Measurements from ENCODE around the gene SLIT2. TPM values are rescaled to one million over a fixed set of nuclear protein-coding genes. Genes with fewer than 3 reads are reported as not detected.

SLIT2 gene
- polyA plus RNA-seq, 1 donor from 2014 or later = 26.4 TPM

- TF ChIP-seq, protein P1, sequence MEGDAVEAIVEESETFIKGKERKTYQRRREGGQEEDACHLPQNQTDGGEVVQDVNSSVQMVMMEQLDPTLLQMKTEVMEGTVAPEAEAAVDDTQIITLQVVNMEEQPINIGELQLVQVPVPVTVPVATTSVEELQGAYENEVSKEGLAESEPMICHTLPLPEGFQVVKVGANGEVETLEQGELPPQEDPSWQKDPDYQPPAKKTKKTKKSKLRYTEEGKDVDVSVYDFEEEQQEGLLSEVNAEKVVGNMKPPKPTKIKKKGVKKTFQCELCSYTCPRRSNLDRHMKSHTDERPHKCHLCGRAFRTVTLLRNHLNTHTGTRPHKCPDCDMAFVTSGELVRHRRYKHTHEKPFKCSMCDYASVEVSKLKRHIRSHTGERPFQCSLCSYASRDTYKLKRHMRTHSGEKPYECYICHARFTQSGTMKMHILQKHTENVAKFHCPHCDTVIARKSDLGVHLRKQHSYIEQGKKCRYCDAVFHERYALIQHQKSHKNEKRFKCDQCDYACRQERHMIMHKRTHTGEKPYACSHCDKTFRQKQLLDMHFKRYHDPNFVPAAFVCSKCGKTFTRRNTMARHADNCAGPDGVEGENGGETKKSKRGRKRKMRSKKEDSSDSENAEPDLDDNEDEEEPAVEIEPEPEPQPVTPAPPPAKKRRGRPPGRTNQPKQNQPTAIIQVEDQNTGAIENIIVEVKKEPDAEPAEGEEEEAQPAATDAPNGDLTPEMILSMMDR (IDR thresholded peaks at IDR 0.05; ENCODE audit: poor library complexity, severe bottlenecking) = no peak
- TF ChIP-seq EZH2 (IDR thresholded peaks at IDR 0.05; ENCODE audit: borderline replicate concordance, insufficient read depth, low read length, poor library complexity, severe bottlenecking) = no peak
- no peak for TF ChIP-seq TAF1 (IDR thresholded peaks at IDR 0.05; ENCODE audit: low read depth)
- TF ChIP-seq POLR2AphosphoS5 (IDR thresholded peaks at IDR 0.05) = no peak
- TF ChIP-seq RAD21 (conservative IDR thresholded peaks at IDR 0.05) = no peak
- TF ChIP-seq EP300 (conservative IDR thresholded peaks at IDR 0.05; ENCODE audit: poor library complexity, severe bottlenecking) = no peak
- no peak for TF ChIP-seq MXI1 (conservative IDR thresholded peaks at IDR 0.05; ENCODE audit: poor library complexity, severe bottlenecking)
- TF ChIP-seq, protein P2, sequence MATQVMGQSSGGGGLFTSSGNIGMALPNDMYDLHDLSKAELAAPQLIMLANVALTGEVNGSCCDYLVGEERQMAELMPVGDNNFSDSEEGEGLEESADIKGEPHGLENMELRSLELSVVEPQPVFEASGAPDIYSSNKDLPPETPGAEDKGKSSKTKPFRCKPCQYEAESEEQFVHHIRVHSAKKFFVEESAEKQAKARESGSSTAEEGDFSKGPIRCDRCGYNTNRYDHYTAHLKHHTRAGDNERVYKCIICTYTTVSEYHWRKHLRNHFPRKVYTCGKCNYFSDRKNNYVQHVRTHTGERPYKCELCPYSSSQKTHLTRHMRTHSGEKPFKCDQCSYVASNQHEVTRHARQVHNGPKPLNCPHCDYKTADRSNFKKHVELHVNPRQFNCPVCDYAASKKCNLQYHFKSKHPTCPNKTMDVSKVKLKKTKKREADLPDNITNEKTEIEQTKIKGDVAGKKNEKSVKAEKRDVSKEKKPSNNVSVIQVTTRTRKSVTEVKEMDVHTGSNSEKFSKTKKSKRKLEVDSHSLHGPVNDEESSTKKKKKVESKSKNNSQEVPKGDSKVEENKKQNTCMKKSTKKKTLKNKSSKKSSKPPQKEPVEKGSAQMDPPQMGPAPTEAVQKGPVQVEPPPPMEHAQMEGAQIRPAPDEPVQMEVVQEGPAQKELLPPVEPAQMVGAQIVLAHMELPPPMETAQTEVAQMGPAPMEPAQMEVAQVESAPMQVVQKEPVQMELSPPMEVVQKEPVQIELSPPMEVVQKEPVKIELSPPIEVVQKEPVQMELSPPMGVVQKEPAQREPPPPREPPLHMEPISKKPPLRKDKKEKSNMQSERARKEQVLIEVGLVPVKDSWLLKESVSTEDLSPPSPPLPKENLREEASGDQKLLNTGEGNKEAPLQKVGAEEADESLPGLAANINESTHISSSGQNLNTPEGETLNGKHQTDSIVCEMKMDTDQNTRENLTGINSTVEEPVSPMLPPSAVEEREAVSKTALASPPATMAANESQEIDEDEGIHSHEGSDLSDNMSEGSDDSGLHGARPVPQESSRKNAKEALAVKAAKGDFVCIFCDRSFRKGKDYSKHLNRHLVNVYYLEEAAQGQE (IDR thresholded peaks at IDR 0.05; ENCODE audit: borderline replicate concordance) = no peak
- TF ChIP-seq SMC3 (conservative IDR thresholded peaks at IDR 0.05; ENCODE audit: poor library complexity) = no peak
- no peaks in the 10 kb centered on the region for H3K79me2 ChIP-seq (replicated peaks; ENCODE audit: insufficient read depth, low read length)
- H3F3A ChIP-seq (ENCODE audit: insufficient read depth, low read length, poor library complexity, severe bottlenecking) = no peaks in the 10 kb centered on the region
- H4K20me1 ChIP-seq (ENCODE audit: insufficient read depth) = no peaks in the 10 kb centered on the region
- no peaks in the 10 kb centered on the region for H3K36me3 ChIP-seq (ENCODE audit: insufficient read depth, low read length)
- no peaks in the 10 kb centered on the region for H3K27me3 ChIP-seq (ENCODE audit: insufficient read depth, low read depth, low read length)
- no peak overlapping the region for H3K4me3 ChIP-seq (ENCODE audit: low read length)
- H3K9me3 ChIP-seq (ENCODE audit: low read length) = no peaks in the 10 kb centered on the region
- no peak overlapping the region for H3K4me2 ChIP-seq (ENCODE audit: low read length)
- no peak overlapping the region for H3K27ac ChIP-seq (ENCODE audit: low read length)
- H3K9me2 ChIP-seq (ENCODE audit: insufficient read depth, low read length) = no peaks in the 10 kb centered on the region
- H3K9ac ChIP-seq (ENCODE audit: low read length) = no peak overlapping the region
- no peak overlapping the region for H2AFZ ChIP-seq (ENCODE audit: low read depth, low read length)
Measured at GRCh38 chr4:20217521-20217920, 34.2 kb upstream of the SLIT2 start.

GRCh38 chr4:20217951-20218350, 33.8 kb upstream of the SLIT2 start:
- Histone ChIP-seq H2AFZ (ENCODE audit: low read depth, low read length) (no peak overlapping the region), H3F3A (ENCODE audit: insufficient read depth, low read length, poor library complexity, severe bottlenecking) (no peaks in the 10 kb centered on the region), H3K27me3 (ENCODE audit: insufficient read depth, low read depth, low read length) (no peaks in the 10 kb centered on the region), H3K79me2 (replicated peaks; ENCODE audit: insufficient read depth, low read length) (no peaks in the 10 kb centered on the region), H3K4me3 (ENCODE audit: low read length) (no peak overlapping the region), H3K4me2 (ENCODE audit: low read length) (no peak overlapping the region), H4K20me1 (ENCODE audit: insufficient read depth) (no peaks in the 10 kb centered on the region), H3K27ac (ENCODE audit: low read length) (no peak overlapping the region), H3K9ac (ENCODE audit: low read length) (no peak overlapping the region), H3K9me2 (ENCODE audit: insufficient read depth, low read length) (no peaks in the 10 kb centered on the region), H3K36me3 (ENCODE audit: insufficient read depth, low read length) (no peaks in the 10 kb centered on the region), H3K9me3 (ENCODE audit: low read length) (no peaks in the 10 kb centered on the region)
- TF ChIP-seq EP300 (conservative IDR thresholded peaks at IDR 0.05; ENCODE audit: poor library complexity, severe bottlenecking) (no peak), TAF1 (IDR thresholded peaks at IDR 0.05; ENCODE audit: low read depth) (no peak), EZH2 (IDR thresholded peaks at IDR 0.05; ENCODE audit: borderline replicate concordance, insufficient read depth, low read length, poor library complexity, severe bottlenecking) (no peak), SMC3 (conservative IDR thresholded peaks at IDR 0.05; ENCODE audit: poor library complexity) (no peak), MXI1 (conservative IDR thresholded peaks at IDR 0.05; ENCODE audit: poor library complexity, severe bottlenecking) (no peak), POLR2AphosphoS5 (IDR thresholded peaks at IDR 0.05) (no peak), RAD21 (conservative IDR thresholded peaks at IDR 0.05) (no peak)
- TF ChIP-seq, protein P1 (IDR thresholded peaks at IDR 0.05; ENCODE audit: poor library complexity, severe bottlenecking) = no peak
- TF ChIP-seq, protein P2 (IDR thresholded peaks at IDR 0.05; ENCODE audit: borderline replicate concordance) = no peak
